Measurements from ENCODE around the gene CDC14A.

CDC14A gene

DNA sequence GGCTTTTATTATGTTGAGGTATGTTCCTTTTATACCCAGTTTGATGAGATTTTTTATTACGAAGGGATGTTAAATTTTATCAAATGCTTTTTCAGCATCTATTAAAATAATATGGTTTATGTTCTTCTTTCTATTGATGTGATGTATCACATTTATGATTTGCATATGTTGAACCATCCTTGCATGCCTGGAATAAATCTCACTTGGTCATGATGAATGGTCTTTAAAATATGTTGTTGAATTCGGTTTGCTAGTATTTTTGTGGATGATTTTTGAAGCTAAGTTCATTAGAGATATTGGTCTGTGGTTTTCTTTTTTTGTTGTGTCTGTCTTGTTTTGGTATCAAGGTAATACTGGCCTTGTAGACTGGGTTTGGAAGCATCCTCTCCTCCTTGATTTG, 199.7 kb downstream of the CDC14A start:
- TF ChIP-seq GATA2 (IDR thresholded peaks at IDR 0.05; ENCODE audit: low read depth, low read length): no peak

GRCh38 chr1:100552922-100553321, 200.6 kb downstream of the CDC14A start:
- TF ChIP-seq GATA3 (IDR thresholded peaks at IDR 0.05; ENCODE audit: low read depth, low read length): no peak
- TF ChIP-seq GATA2 (IDR thresholded peaks at IDR 0.05; ENCODE audit: low read depth, low read length): no peak

GRCh38 chr1:100556181-100556580, 203.9 kb downstream of the CDC14A start:
- TF ChIP-seq GATA2 (IDR thresholded peaks at IDR 0.05; ENCODE audit: low read depth, low read length) (no peak), GATA3 (IDR thresholded peaks at IDR 0.05; ENCODE audit: low read depth, low read length) (no peak)

- TF ChIP-seq GATA2 (IDR thresholded peaks at IDR 0.05; ENCODE audit: low read depth, low read length) (no peak), GATA3 (IDR thresholded peaks at IDR 0.05; ENCODE audit: low read depth, low read length) (no peak)
Measured at GRCh38 chr1:100556925-100557605, 204.8 kb downstream of the CDC14A start.

DNA sequence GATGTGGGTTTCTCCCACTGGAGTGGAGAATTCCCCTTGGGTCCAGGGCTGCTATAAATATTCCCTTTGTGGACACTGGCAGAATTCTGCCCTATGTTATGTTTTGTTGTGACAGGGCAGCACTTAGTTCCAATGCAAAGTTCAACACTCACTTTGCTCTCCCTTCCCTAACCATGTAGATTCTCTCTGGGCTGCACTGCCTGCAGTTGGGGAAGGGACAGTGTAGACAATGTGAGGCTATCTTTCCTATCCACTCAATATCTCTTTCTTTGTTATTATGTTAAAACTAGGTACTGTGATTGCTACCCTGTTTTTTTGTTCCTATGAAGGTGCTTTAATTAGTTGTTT, 205.3 kb downstream of the CDC14A start:
- no peak for TF ChIP-seq GATA2 (IDR thresholded peaks at IDR 0.05; ENCODE audit: low read depth, low read length)
- TF ChIP-seq GATA3 (IDR thresholded peaks at IDR 0.05; ENCODE audit: low read depth, low read length): no peak

DNA sequence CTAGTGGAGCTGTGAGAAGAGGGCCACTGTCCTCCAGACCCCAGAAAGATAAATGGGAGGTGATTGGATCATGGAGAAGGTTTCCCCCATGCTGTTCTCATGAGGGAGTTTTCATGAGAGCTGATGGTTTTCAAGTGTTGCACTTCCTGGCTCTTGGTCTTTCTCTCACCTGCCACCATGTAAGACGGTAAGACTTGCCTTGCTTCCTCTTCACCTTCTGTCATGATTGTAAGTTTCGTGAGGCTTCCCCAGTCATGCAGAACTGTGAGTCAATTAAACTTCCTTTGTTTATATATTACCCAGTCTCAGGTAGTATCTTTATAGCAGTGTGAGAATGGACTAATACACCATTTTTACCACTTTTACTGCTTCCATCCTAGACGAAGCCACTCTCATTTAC, 213.2 kb downstream of the CDC14A start:
- TF ChIP-seq GATA2 (IDR thresholded peaks at IDR 0.05; ENCODE audit: low read depth, low read length) (no peak), GATA3 (IDR thresholded peaks at IDR 0.05; ENCODE audit: low read depth, low read length) (no peak)

DNA sequence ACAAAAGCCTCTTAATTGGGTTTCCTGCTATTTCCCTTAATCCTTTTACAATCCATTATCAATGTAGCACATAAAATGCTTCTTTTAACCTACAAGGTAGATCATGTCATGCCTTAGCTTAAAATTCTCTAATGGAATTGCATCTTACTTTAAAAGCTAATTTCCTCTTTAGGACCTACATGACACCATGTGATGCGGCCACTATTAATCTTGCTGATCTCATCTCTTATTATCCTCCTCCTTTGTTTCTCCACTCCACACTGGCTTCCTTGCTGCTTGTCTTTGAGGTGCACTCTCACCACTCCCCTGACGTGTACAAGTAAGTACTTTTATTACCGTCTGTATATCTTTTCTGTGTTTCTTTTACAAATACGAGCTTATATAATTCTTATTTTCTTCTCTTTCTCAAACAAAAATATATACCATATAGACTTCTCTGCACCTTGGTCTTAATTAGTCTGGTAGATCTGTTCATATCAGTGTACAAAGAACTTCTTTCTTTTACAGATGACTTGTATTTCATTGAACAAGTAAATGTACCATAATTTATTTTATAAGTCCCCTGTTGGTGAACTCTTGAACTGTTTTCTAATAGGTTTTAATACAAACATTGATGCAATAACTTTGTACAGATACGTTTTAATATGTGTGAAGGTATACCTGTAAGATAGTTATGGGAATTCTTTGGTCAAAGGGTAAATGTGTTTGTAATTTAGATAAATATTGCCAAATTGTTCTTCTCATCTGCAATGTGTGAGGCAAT, 213.8 kb downstream of the CDC14A start:
- TF ChIP-seq GATA2 (IDR thresholded peaks at IDR 0.05; ENCODE audit: low read depth, low read length) (no peak), GATA3 (IDR thresholded peaks at IDR 0.05; ENCODE audit: low read depth, low read length) (no peak)

DNA sequence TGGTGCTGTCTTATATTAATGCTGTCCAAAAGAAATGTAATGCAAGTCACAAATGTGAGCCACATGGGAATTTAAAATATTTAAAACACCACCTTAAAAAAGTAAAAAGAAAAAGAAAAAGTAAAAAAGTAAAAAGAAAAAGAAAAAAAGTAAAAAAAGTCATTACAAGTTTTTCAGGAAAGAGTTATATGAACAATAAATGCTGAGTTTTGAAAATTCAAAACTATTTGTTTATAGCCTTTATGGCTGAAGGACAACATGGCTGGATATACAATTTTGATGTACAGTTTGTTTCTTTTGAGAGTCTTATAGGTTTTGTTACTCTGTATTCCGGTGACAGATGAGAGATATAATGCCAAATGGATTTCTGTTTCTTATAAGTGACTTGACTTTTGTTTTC, 214.8 kb downstream of the CDC14A start:
- TF ChIP-seq GATA3 (IDR thresholded peaks at IDR 0.05; ENCODE audit: low read depth, low read length): no peak
- no peak for TF ChIP-seq GATA2 (IDR thresholded peaks at IDR 0.05; ENCODE audit: low read depth, low read length)

Measured in SH-SY5Y (cell line).